Measurements from ENCODE around the gene WDR86.

DNA sequence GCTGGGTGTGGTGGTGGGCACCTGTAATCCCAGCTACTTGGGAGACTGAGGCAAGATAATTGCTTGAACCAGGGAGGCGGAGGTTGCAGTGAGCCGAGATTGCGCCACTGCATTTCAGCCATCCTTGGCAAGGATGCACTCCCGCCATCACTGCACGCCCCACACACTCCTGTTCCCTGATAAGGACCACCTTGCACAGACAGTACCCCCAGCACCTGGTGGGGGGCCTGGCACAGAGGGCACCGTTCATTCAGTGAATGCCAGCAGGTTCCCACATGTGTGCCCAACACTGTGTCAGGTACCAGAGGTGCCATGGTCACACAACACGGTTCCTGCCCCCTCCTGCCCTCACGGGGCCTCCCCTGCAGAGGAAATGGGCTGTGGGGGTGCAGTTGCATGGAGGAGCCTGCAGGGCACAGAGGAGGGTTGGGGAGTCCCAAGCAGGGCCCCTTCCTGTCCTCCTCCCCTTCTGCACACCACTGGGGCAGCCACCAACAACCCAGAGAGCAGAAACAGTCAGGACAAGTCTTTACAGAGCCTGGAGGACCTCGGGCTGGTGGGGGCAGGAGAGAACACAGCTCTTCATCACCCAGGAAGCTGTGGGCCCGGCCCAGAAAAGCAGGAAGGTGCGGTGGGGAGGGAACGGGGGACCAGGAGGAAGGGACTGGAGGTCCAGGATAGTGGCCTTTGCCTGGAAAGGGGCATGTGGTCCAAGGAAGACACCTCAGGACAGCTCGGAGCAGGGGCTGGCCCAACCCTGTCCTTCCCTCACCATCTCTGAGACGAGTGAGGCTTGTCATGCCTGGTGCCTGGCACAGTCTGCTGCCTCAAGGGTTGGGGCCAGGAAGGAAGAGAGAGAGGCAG is 23.1 kb upstream of the WDR86 start:
- no peak for TF ChIP-seq EP300 (conservative IDR thresholded peaks at IDR 0.05; ENCODE audit: poor library complexity, severe bottlenecking)
- no peak for TF ChIP-seq EZH2 (IDR thresholded peaks at IDR 0.05; ENCODE audit: borderline replicate concordance, insufficient read depth, low read length, poor library complexity, severe bottlenecking)
- TF ChIP-seq, protein P1, sequence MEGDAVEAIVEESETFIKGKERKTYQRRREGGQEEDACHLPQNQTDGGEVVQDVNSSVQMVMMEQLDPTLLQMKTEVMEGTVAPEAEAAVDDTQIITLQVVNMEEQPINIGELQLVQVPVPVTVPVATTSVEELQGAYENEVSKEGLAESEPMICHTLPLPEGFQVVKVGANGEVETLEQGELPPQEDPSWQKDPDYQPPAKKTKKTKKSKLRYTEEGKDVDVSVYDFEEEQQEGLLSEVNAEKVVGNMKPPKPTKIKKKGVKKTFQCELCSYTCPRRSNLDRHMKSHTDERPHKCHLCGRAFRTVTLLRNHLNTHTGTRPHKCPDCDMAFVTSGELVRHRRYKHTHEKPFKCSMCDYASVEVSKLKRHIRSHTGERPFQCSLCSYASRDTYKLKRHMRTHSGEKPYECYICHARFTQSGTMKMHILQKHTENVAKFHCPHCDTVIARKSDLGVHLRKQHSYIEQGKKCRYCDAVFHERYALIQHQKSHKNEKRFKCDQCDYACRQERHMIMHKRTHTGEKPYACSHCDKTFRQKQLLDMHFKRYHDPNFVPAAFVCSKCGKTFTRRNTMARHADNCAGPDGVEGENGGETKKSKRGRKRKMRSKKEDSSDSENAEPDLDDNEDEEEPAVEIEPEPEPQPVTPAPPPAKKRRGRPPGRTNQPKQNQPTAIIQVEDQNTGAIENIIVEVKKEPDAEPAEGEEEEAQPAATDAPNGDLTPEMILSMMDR (IDR thresholded peaks at IDR 0.05; ENCODE audit: poor library complexity, severe bottlenecking), result no peak
- TF ChIP-seq RAD21 (conservative IDR thresholded peaks at IDR 0.05), result no peak
- no peak for TF ChIP-seq SMC3 (conservative IDR thresholded peaks at IDR 0.05; ENCODE audit: poor library complexity)

Data from neural cell (in vitro differentiated cells).